ENCODE data around the gene ZIC1. TPM values are rescaled to one million over a fixed set of nuclear protein-coding genes. Genes with fewer than 3 reads are reported as not detected.

ZIC1 gene
- total and polyA plus RNA-seq, 9 donors, result 0.05 to 0.45 (median 0.14) TPM; not detected in 5

DNA sequence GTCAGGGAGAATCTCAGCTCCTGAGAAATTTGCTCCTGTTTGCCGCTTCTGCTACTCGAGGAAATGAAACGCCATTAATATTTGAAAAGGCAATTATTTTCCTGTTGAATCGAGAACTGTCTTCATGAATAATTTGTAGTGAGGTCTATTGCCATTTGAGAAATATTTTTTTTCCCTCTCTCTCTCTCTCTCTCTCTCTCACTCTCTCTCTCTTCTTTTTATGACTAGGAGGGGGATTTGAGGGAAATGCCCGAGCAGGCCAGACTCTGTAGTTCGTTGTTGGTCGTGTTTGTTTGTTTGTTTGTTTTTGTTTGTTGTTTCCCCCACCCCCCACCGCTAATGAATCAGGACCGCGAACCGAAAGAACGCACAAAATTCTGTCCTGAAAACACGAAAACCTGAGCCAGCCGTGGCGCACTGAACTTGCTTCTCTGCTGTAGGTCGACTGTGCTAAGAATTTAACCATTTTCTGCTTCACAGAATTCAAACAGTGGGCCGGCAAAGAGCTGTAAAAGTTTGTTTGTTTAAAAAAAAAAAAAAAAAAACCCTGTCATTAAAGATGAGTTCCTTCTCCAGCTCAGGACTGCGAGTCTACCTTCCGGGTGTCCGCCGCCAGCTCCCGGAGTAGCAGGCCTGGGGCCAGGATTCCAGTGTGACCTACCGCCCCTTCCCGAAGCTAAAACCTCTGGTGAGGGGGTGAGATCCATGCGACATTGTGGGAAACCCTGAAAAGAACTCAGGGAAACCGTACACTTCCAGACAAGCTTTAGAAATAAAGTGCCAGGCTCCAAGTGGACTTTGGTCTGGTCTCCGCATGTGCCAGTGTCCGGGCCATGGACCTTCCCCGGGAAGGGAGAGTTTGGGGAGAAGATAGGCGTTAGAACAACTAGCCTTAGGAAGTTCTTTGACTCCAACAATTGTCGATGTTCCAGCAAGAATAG is 15.0 kb upstream of the ZIC1 start:
- no peak for DNase-seq
- no peaks in the 10 kb centered on the region for H3K36me3 ChIP-seq
- WGBS, 3 donors, result 9 to 11% (median 10%) methylated on average over 31 of the region's 31 CpGs
- intact Hi-C loops (cut with DNase I), result no loop called here
- peaks cover 3% of the 10 kb centered on the region for H3K4me1 ChIP-seq (ENCODE audit: insufficient read depth)
- H3K27ac ChIP-seq, result no peak overlapping the region
- no peak for TF ChIP-seq POLR2A (IDR thresholded peaks at IDR 0.05)
- no peak for TF ChIP-seq CTCF (IDR thresholded peaks at IDR 0.05)
- no peak for TF ChIP-seq EP300 (IDR thresholded peaks at IDR 0.05)
- H3K27me3 ChIP-seq, result no peaks in the 10 kb centered on the region
- H3K9me3 ChIP-seq, result peaks cover 0 to 15% of the 10 kb centered on the region in 2 donors
- peak overlapping the region; percentile 12 for H3K4me3 ChIP-seq

DNA sequence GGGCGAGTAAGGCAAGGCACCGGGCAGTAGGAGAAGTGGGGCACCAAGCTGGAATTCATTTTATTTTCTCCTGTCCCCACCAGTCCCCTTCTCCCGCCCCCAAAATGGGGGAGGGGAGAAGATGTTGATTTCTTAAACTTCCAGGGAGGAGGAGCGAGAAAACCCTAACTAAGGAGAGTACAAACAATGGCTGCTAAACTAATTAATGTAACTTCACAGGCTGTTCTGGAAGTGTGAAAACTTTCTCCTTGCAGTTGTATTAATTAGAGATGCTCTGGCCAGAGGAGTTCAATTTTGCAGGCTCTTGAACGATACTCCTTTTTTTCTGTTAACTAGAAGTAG is 14.3 kb upstream of the ZIC1 start:
- no peaks in the 10 kb centered on the region for H3K27me3 ChIP-seq
- H3K4me1 ChIP-seq (ENCODE audit: insufficient read depth), result peaks cover 3% of the 10 kb centered on the region
- no peak overlapping the region for H3K27ac ChIP-seq
- TF ChIP-seq POLR2A (IDR thresholded peaks at IDR 0.05) (no peak), EP300 (IDR thresholded peaks at IDR 0.05) (no peak)
- no peak overlapping the region for H3K4me3 ChIP-seq
- DNase-seq, result no peak
- no peaks in the 10 kb centered on the region for H3K36me3 ChIP-seq
- intact Hi-C loops (cut with DNase I), result no loop called here
- peaks cover 0 to 12% of the 10 kb centered on the region in 2 donors for H3K9me3 ChIP-seq
- 15 to 20% (median 16%) methylated on average over 5 of the region's 5 CpGs for WGBS, 3 donors

- no peak for DNase-seq
- Histone ChIP-seq H3K4me1 (ENCODE audit: insufficient read depth) (peaks cover 3% of the 10 kb centered on the region), H3K9me3 (peaks cover 0 to 5% of the 10 kb centered on the region in 2 donors), H3K36me3 (no peaks in the 10 kb centered on the region), H3K27ac (no peak overlapping the region), H3K4me3 (no peak overlapping the region), H3K27me3 (no peaks in the 10 kb centered on the region)
- TF ChIP-seq CTCF (IDR thresholded peaks at IDR 0.05), result no peak
- WGBS, 3 donors, result 1 to 3% (median 3%) methylated on average over 53 to 65 of the region's 65 CpGs
- intact Hi-C loops (cut with DNase I), result no loop called here
Observed at GRCh38 chr3:147395899-147396711, 13.1 kb upstream of the ZIC1 start.

DNA sequence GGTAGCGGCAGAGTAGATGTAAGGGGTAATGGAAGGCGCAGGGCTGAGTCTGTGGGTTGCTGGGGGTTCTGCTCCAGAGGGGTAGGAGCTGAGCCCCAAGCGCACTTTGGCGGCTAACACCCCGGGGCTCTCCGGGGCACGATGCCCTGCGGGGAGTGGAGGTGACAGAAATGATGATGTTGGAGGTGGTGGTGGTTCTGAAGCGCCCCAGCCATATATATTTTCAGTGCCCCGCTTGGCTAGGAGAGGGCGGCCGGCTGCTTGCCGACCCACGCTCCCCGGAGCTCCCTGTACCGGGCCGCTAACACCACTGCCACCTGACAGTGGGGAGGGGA is 12.5 kb upstream of the ZIC1 start:
- H3K27ac ChIP-seq, result no peak overlapping the region
- no peaks in the 10 kb centered on the region for H3K27me3 ChIP-seq
- H3K4me1 ChIP-seq (ENCODE audit: insufficient read depth), result peaks cover 3% of the 10 kb centered on the region
- 3 to 7% (median 5%) methylated on average over 17 of the region's 17 CpGs for WGBS, 3 donors
- intact Hi-C loops (cut with DNase I), result no loop called here
- peaks cover 0 to 5% of the 10 kb centered on the region in 2 donors for H3K9me3 ChIP-seq
- H3K4me3 ChIP-seq, result no peak overlapping the region
- no peaks in the 10 kb centered on the region for H3K36me3 ChIP-seq
- DNase-seq, result no peak
- TF ChIP-seq POLR2A (IDR thresholded peaks at IDR 0.05), result no peak
- no peak for TF ChIP-seq EP300 (IDR thresholded peaks at IDR 0.05)
- no peak for TF ChIP-seq CTCF (IDR thresholded peaks at IDR 0.05)
